Mucosa of gallbladder (tissue), 1 donor: ENCODE measurements around the gene FBXL19. TPM values are rescaled to one million over a fixed set of nuclear protein-coding genes. Genes with fewer than 3 reads are reported as not detected.
A peak's percentile ranks its signal among the peaks of the same experiment; 100 is the strongest.
"Not testable (repeated sequence)": the region's sequence is repeated elsewhere in the genome, so short reads cannot be mapped to it uniquely, and the experiment has no call there.

ENCODE experiments used
- DNase-seq: peaks from one replicate; pipeline ENCODE4 v3.0.0-alpha.2; 2020; ENCODE audit warnings: low spot score
- total RNA-seq: library from RNA; stranded (reverse); gene quantifications from one replicate; pipeline ENCODE4 v1.2.1, GENCODE V29; 2021
- donor health status: DM: no; HTN: no; CAD: no.

Gene FBXL19
- total RNA-seq, result 27.7 TPM

DNA sequence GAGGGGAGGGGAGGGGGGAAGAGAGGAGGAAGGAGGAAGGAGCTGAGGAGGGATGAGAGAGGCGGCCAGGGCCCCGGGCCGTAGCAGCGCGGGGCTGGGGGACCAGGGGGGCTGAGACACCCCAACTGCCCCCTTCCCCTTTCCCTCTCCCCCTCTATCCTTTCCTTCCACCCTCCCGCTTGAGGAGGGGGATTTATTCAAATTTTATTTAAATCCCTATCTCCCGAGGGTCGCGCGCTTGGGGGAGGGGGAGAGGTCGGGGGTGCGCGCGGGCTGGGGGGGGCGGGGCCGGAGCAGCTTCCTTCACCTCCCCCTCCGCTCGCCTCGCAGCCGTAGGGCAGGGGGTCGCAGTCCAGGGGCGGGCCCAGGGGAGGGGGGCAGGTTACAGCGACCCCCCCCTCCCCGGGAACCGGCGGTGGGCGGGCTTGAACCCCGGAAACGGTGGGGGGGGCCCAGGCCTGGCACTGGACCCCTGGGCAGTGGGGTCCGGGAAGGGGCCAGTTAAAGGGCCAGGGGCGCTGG is at the start of gene FBXL19:
Gene FBXL19, plus strand, starts transcription at position 19 of the 522 bp plus-strand sequence. CDS start 2,183 bp downstream, outside the sequence.
- no peak for DNase-seq

DNA sequence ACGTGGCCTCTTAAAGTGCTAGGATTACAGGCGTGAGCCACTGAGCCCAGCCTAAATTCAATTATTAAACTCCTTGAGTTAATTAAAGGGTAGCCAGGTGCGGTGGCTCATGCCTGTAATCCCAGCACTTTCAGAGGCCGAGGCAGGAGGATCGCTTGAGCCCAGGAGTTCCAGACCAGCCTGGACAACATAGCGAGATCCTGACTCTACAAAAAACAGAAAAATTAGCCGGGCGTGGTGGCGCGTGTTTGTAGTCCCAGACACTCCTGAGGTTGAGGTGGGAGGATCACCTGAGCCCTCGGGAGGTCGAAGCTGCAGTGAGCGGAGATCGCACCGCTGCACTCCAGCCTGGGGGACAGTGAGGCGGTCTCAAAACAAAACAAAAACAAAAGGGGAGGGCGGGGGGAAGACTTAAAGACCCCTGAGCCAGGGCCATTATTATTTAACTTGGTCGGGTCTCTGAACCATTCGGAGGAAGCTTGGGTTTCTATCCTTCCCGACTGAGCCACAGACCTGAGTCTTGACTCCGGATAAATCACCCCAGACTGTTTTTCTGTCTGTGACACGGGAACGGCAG is 49.0 kb upstream of the FBXL19 start:
- DNase-seq, result no peak

- DNase-seq, result peak; percentile 93
Measured at GRCh38 chr16:30874821-30875717, 48.3 kb upstream of the FBXL19 start.

DNA sequence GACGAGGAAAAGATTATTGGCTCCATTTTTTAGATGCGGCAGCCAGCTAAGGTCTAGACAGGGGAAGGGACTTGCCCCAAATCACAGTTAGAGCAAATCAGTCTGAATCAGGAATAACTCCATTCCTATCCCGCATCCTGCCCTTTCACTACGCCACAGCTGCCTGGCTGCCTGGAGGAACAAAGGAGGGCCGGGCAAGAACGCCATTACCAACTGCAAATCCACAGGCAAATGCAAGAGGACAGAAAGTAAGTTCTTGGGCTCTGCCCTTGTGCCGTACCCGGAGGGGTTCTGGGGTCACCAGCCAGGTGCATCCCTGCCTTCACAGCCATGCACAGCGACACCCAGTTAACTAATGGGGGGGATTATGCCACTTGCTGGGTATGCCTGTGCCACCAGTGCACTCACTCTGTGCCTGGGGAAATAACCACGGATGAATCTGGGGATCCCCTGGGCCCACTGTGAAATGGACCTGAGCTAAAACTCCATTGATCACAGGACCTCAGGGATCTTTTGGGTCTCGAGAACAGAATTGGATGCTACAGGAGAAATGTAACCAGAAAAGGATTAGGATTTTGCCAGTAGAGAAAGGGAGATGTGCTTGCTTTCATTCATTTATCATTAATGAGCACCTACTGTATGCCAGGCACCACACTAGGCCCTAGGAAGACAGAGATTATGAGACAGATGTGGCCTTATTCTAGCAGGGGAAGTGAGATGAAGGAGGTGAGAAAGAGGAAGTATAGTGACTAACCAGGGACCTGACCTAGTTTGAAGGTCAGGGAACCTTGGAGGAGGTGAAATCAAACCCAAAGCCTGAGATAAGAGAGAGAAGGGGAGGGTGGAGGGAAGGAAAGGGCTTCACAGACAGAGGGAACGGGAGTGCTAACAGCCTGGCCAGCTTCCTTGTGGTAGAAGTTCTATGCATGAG is 47.2 kb upstream of the FBXL19 start:
- DNase-seq, result no peak

GRCh38 chr16:30876867-30877266 is 46.5 kb upstream of the FBXL19 start:
- DNase-seq, result no peak

DNA sequence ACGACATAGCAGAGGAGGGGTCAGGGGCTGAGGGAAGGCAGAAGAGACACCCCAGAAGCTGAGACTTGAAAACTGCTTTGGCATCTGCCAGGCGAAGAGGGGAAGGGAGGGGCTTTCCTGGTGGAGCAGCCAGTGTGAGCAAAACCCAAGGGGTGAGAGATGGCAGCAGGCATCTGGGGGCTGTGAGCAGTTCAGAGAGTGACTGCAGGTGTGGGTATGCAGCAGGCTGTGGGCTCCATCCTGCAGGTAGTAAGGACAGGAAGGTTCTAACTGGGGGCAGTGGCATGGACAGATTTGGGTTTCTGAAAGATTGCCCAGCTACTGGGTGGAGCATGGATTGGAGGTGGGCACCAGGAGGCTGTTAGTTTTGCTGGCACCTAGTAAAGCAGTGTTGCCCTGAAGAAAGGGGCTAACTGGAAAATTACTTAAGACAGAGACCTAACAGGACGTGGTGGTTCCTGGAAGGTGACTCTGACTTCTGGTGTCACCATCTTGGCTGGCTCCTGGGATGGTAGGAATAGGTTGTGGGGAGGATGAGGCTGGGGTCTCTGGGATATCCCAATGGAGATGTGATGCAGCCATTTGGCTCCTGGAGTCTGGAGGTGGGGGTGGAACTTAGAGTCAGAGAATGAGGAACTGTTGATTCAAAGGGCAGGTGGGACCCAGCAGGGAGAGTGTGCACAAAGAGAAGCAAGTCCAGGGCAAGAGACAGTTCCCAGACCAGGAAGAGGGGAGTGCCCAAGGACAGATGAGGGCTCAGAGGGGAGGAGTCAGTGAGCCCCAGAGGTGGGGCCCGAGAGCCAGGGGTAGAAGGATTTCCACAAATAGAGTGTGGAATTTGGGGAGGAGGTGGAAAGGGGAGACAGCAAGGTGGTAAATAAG is 40.7 kb upstream of the FBXL19 start:
- no peak for DNase-seq

- no peak for DNase-seq
Measured at GRCh38 chr16:30884760-30885159, 38.6 kb upstream of the FBXL19 start.

DNA sequence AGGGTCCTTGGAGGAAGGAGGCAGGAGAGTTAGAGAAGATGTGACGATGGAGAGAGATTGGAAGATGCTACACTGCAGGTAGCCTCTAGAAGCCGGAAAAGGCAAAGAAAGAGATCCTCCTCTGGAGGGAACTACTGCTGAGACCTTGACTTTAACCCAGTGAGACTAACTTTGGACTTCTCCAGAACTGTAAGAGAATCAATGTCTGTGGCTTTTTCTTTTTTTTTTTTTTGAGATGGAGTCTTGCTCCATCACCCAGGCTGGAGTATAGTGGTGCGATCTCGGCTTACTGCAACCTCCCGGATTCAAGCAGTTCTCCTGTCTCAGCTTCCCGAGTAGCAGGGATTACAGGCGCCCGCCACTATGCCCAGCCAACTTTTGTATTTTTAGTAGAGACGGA is 38.2 kb upstream of the FBXL19 start:
- no peak for DNase-seq

DNA sequence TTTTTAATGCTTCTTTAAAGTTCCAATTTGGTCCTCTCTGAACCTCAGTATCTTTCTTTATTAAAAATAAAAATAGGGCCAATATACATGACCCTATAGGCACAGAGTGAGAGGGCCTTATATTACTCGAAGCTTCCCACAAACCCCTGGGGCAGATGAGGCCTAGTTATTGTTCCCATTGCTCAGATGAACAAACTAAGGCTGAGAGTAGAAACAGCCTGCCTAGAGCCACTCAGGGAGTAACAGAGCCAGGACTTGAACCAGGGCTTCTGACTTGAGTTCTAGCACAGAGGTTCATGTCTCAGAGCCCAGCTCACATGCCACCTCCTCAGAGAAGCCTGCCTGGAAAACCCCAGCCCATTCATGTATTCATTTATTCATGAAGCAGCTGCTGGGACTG is 37.2 kb upstream of the FBXL19 start:
- DNase-seq, result no peak

GRCh38 chr16:30887927-30888326 is 35.4 kb upstream of the FBXL19 start:
- no peak for DNase-seq

- no peak for DNase-seq
Measured at GRCh38 chr16:30888856-30889499, 34.4 kb upstream of the FBXL19 start.

DNA sequence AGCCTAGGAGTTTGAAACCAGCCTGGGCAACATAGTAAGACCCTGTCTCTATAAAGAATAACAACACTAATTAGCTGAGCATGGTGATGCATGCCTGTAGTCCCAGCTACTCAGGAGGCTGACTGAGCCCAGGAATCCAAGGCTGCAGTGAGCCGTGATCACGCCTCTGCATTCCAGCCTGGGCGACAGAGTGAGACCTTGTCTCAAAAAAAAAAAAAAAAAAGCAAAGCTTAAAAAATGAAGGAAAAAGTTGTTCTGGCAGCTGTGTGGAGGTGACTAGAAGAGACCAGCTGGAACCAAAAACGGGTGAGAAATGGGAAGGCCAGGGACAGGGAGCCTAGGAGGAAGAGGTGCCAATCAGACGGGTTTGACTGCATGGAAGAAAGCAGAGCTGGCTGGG is 33.7 kb upstream of the FBXL19 start:
- no peak for DNase-seq

DNA sequence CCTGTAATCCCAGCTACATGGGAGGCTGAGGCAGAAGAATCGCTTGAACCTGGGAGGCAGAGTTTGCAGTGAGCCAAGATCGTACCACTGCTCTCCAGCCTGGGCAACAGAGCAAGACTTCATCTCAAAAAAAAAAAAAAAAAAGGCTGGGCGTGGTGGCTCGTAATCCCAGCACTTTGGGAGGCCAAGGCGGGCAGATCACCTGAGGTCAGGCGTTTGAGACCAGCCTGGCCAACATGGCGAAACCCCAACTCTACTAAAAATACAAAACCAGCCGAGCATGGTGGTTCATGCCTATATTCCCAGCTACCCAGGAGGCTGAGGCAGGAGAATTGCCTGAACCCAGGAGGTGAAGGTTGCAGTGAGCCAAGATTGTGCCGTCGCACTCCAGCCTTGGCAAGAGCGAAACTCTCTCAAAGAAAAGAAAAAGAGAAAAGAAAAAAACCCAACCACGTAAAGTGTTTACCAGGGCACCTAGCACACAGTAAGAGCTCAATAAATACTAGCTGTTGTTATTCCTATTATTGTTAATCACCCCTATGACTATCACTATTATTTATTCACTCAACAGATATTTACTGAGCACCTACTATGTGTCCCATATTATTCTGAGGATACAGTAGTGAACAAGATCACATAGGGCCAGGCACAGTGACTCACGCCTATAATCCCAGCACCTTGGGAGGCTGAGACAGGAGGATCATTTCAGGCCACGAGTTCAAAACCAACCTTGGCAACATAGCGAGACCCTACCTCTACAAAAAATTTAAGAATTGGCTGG is 32.1 kb upstream of the FBXL19 start:
- DNase-seq, result not testable (repeated sequence)

GRCh38 chr16:30892670-30893416 is 30.5 kb upstream of the FBXL19 start:
- DNase-seq, result no peak

GRCh38 chr16:30893417-30893743 is 30.0 kb upstream of the FBXL19 start:
- DNase-seq, result no peak

DNA sequence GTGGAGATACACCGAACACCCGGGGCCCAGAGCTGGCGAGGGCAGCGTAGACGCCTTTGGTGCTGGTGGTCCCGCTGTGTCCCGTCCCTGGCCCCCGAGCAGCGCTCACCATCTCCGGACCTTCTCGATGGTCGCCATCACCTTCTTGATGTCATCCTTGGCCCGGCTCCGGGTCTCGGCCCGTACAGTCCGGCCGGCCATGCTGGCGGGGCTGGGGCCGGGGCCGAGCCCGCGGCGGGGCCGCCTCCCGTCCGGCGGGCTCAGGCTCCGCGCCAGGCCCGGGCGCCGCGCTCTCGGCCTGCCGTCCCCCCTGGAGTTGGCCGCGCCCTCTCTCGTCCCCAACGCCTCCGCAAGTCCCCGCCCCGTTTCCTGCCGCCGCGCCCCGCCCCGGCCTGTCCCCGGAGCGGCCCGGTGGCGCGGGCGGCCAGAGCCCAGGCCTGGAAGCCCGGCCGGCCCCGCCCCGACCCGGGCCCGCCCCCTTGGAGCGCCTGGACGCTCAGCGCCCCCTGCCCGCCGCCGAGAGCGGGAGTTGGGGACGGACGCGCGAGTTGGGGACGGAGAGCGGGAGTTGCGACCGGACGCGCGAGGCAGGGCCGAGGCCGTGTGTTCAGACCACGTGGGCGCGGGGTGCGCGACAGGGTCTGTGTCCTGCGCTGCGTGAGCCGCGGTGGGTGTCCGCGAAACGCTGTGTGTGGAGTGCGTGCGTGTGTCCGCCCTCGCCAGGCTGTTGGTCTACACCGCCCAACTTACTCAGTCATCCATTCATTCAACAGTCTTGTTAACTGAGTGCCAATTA is 29.4 kb upstream of the FBXL19 start, which contains the start of gene BCL7C:
Gene BCL7C, minus strand, starts transcription at position 334 of the 796 bp plus-strand sequence. Its CDS starts 133 bp downstream, at position 201.
- peak; percentile 90 for DNase-seq

DNA sequence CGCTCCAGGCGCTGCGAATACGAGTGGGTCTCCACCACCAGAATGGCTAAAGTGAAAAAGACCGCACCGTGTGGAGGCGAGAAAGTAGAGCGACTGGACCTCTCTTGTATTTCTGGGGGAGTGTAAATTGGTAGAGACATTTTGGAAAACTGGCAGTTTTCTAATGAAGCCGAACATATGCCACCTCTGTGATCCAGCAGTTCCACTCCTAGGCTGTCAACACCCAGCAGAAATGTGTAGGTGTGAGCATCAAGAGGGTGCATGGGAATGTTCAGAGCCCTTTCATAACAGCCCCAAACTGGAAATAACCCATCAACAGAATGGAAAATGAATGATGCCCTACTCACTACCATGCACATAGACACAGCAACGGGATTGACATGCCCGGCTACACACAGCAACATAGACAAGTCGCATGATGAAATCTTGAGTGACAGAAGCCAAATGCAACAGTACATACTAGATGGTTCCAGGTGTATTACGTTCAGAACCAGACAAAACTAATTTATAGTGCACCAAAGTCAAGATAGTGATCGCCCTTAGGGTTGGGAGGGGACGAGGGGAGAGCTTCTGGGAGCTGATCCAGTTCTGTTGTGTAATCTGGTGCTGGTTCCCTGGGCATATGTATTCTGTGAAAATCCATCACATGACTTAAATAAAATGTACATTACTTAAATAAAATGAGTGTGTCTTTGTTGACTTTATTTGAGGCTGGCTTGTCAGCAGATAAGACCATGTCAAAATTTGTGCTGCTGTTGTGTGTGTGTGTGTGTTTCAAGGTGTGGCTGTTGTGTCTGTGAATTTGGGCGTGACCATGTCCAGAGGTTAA is 28.6 kb upstream of the FBXL19 start:
- DNase-seq, result no peak
